Endothelial cell of umbilical vein (primary cell): ENCODE results near the gene SPACA4. TPM values are rescaled to one million over a fixed set of nuclear protein-coding genes. Genes with fewer than 3 reads are reported as not detected.

Experiments used
- BruUV-seq: library from RNA; stranded (reverse); fragments of 400-500 nt; replicated peaks from 2 replicates; lab custom pipeline; 2021; lab: Mats Ljungman, UMichigan
- CTCF ChIA-PET: fragments of 300-600, 350-600 bp; sonication (Branson Sonifier 250); formaldehyde crosslinking; loops from one replicate; lab custom pipeline; 2021; ENCODE audit warnings: antibody characterized with exemption, inconsistent platforms; lab: Charles Lee
- POLR2A ChIA-PET: fragments of 300-600, 350-600 bp; sonication (Branson Sonifier 250); formaldehyde crosslinking; loops from one replicate; lab custom pipeline; 2021; ENCODE audit warnings: antibody characterized with exemption, inconsistent platforms; lab: Charles Lee
- DNase-seq: peaks from one replicate; pipeline ENCODE4 v3.0.0-alpha.2; 2011; ENCODE audit warnings: low read depth, low spot score
- FAIRE-seq: peaks from 2 replicates; lab custom pipeline; 2011; peaks lifted over from hg19 to GRCh38; lab: Jason Lieb, UNC
- H2AFZ ChIP-seq: 2 replicates; pipeline ENCODE4 v1.6.0; 2012; ENCODE audit warnings: low read depth, low read length, control low read depth, inconsistent platforms
- H3K27ac ChIP-seq: 2 replicates; pipeline ENCODE4 v1.5.1; 2011; ENCODE audit warnings: low read depth, mild to moderate bottlenecking, control low read depth, low read length, moderate library complexity; ENCODE audit not compliant: insufficient read depth
- H3K27me3 ChIP-seq, 2 experiments: 2 replicates each; pipeline versions ENCODE4 v1.6.0 to v1.6.1; 2011; ENCODE audit warnings: low read length in 2 of 2, mixed read lengths in 1 of 2; ENCODE audit not compliant: control insufficient read depth in 2 of 2, insufficient read depth in 2 of 2
- H3K36me3 ChIP-seq, 2 experiments: 2 replicates in 1 of 2; 3 replicates in 1 of 2; pipeline ENCODE4 v1.5.1; 2011; ENCODE audit warnings: low read length in 2 of 2, mild to moderate bottlenecking in 1 of 2, moderate library complexity in 1 of 2; ENCODE audit not compliant: control insufficient read depth in 2 of 2, insufficient read depth in 2 of 2; ENCODE audit errors: extremely low read depth in 1 of 2
- H3K4me1 ChIP-seq: 3 replicates; pipeline ENCODE4 v1.5.1; 2011; ENCODE audit warnings: mild to moderate bottlenecking, low read length; ENCODE audit not compliant: control insufficient read depth, insufficient read depth; ENCODE audit errors: extremely low read depth
- H3K4me2 ChIP-seq: 2 replicates; pipeline ENCODE4 v1.6.1; 2011; ENCODE audit warnings: low read length, control low read depth, mixed read lengths; ENCODE audit not compliant: insufficient read depth
- H3K4me3 ChIP-seq, 3 experiments: fragments of 200-600 bp in 1 of 3; sonication (generic), shearing (Covaris generic) in 1 of 3; replicated peaks in 1 of 3; 2 replicates each; pipeline ENCODE4 v1.5.1; 2011 to 2016; ENCODE audit warnings: control low read depth in 3 of 3, low read length in 3 of 3, mild to moderate bottlenecking in 2 of 3, inconsistent platforms in 1 of 3, low read depth in 1 of 3, moderate library complexity in 1 of 3; ENCODE audit not compliant: insufficient read depth in 1 of 3
- H3K79me2 ChIP-seq: 2 replicates; pipeline ENCODE4 v1.6.0; 2012; ENCODE audit warnings: low read length, inconsistent platforms; ENCODE audit not compliant: control insufficient read depth, insufficient read depth
- H3K9ac ChIP-seq: replicated peaks from 2 replicates; pipeline ENCODE3; 2011; ENCODE audit warnings: low read length, control low read depth; ENCODE audit not compliant: insufficient read depth; ENCODE audit errors: extremely low read depth
- H3K9me1 ChIP-seq: replicated peaks from 3 replicates; pipeline ENCODE4 v1.6.0; 2011; ENCODE audit warnings: mild to moderate bottlenecking, low read length; ENCODE audit not compliant: control insufficient read depth, insufficient read depth; ENCODE audit errors: extremely low read depth
- H3K9me3 ChIP-seq: replicated peaks from 2 replicates; pipeline ENCODE4 v1.5.1; 2012; ENCODE audit warnings: low read length, inconsistent platforms; ENCODE audit not compliant: control insufficient read depth, insufficient read depth
- H4K20me1 ChIP-seq: replicated peaks from 2 replicates; pipeline ENCODE3; 2011; ENCODE audit warnings: mild to moderate bottlenecking, low read length; ENCODE audit not compliant: control insufficient read depth, insufficient read depth; ENCODE audit errors: extremely low read depth
- EZH2 ChIP-seq: IDR thresholded peaks from 2 replicates; pipeline ENCODE4 v1.6.1; 2012; ENCODE audit warnings: borderline replicate concordance, low read depth, mild to moderate bottlenecking, moderate library complexity, low read length, inconsistent platforms; ENCODE audit not compliant: severe bottlenecking
- FOS ChIP-seq: IDR thresholded peaks from 2 replicates; pipeline ENCODE4 v1.6.1; 2011; ENCODE audit warnings: mild to moderate bottlenecking, low read length, moderate library complexity, borderline replicate concordance; ENCODE audit not compliant: insufficient read depth
- GATA2 ChIP-seq: IDR thresholded peaks from 2 replicates; pipeline ENCODE4 v1.7.0; 2011; ENCODE audit warnings: low read depth, mild to moderate bottlenecking, moderate library complexity, mixed read lengths, low read length; ENCODE audit not compliant: insufficient read length, insufficient read depth
- JUN ChIP-seq: IDR thresholded peaks from 2 replicates; pipeline ENCODE4 v1.6.1; 2011; ENCODE audit warnings: borderline replicate concordance, low read depth; ENCODE audit not compliant: insufficient read length, insufficient read depth
- MYC ChIP-seq: IDR thresholded peaks from one replicate; pipeline ENCODE4 v1.6.1; 2011; ENCODE audit warnings: mild to moderate bottlenecking, low read depth, low read length
- POLR2A ChIP-seq: IDR thresholded peaks from 2 replicates; pipeline ENCODE4 v1.6.1; 2012; ENCODE audit warnings: low read depth, mild to moderate bottlenecking, control low read depth, low read length
- POLR2AphosphoS5 ChIP-seq: IDR thresholded peaks from 2 replicates; pipeline ENCODE4 v1.6.1; 2012; ENCODE audit warnings: low read depth, mild to moderate bottlenecking, control low read depth, low read length, moderate library complexity; ENCODE audit not compliant: insufficient read depth
- dilution Hi-C: fragments of 300-500 bp; cut with MboI; formaldehyde crosslinking; loops from one replicate; pipeline ENCODE4 v1.15.0; 2019; ENCODE audit warnings: low sequenced_read_pairs; ENCODE audit not compliant: extremely low pct_ligation_motif_present
- intact Hi-C: fragments of 100-400 bp; cut with micrococcal nuclease; formaldehyde crosslinking; loops from one replicate; pipeline ENCODE4 v1.10.0; 2022
- polyA plus RNA-seq, 4 experiments: library from polyadenylated mRNA; depleted of rRNA in 3 of 4; stranded (reverse) in 3 of 4; unstranded in 1 of 4; fragments of >200 nt; gene quantifications; 2 replicates each; pipeline versions ENCODE4 v1.2.1 to v1.2.3, GENCODE V29; 2011 to 2012; ENCODE audit warnings: missing spikeins in 1 of 4
- total RNA-seq: library from RNA; stranded (reverse); gene quantifications from 2 replicates; pipeline ENCODE4 v1.2.3, GENCODE V29; 2021
- TF ChIP-seq, protein P1 (sequence below), 2 donors: IDR thresholded peaks; 1 replicate in 1 of 2; 2 replicates in 1 of 2; pipeline ENCODE4 v1.5.1; 2011; ENCODE audit warnings: low read length in 2 of 2, mild to moderate bottlenecking in 2 of 2, moderate library complexity in 2 of 2, control low read depth in 1 of 2, inconsistent platforms in 1 of 2, low read depth in 1 of 2; ENCODE audit not compliant: insufficient read depth in 1 of 2; ENCODE audit errors: extremely low read depth in 1 of 2
- TF ChIP-seq, protein P2 (sequence below): IDR thresholded peaks from 2 replicates; pipeline ENCODE4 v1.6.1; 2011; ENCODE audit not compliant: insufficient read depth, insufficient read length

The SPACA4 gene
- total and polyA plus RNA-seq, 2 donors (not counting 3 experiments of a cell fraction or from before 2014, with no cell fraction given), result not detected

DNA sequence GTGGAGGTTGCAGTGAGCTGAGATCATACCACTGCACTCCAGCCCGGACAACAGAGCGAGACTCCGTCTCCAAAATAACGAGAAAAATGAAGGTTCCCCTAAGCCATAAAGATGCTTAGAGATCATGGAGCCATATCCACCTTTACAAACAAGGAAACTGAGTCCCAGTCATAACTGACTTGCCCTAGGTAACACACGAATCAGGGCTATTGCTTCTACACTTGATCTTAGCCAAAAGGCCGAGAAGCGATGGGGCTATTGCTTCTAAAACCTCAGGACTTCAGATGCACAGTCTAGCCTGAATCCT, 27.4 kb downstream of the SPACA4 start:
- Histone ChIP-seq H3K27ac (no peak overlapping the region), H3K4me3 (no peak overlapping the region), H3K27me3 (peaks cover 3 to 11% of the 10 kb centered on the region in 2 experiments), H3K9me3 (no peaks in the 10 kb centered on the region), H2AFZ (peak overlapping the region; percentile 36), H3K4me1 (peaks cover 39% of the 10 kb centered on the region), H3K36me3 (no peaks in the 10 kb centered on the region), H3K9ac (no peak overlapping the region), H4K20me1 (no peaks in the 10 kb centered on the region), H3K4me2 (peak overlapping the region; percentile 26), H3K9me1 (no peaks in the 10 kb centered on the region), H3K79me2 (no peaks in the 10 kb centered on the region)
- DNase-seq (no peak), FAIRE-seq (no peak)
- TF ChIP-seq POLR2A, result no peak
- TF ChIP-seq, protein P1, sequence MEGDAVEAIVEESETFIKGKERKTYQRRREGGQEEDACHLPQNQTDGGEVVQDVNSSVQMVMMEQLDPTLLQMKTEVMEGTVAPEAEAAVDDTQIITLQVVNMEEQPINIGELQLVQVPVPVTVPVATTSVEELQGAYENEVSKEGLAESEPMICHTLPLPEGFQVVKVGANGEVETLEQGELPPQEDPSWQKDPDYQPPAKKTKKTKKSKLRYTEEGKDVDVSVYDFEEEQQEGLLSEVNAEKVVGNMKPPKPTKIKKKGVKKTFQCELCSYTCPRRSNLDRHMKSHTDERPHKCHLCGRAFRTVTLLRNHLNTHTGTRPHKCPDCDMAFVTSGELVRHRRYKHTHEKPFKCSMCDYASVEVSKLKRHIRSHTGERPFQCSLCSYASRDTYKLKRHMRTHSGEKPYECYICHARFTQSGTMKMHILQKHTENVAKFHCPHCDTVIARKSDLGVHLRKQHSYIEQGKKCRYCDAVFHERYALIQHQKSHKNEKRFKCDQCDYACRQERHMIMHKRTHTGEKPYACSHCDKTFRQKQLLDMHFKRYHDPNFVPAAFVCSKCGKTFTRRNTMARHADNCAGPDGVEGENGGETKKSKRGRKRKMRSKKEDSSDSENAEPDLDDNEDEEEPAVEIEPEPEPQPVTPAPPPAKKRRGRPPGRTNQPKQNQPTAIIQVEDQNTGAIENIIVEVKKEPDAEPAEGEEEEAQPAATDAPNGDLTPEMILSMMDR (IDR thresholded peaks at IDR 0.05; ENCODE audit: extremely low read depth in 1 of 2, insufficient read depth in 1 of 2, low read depth in 1 of 2, low read length in 2 of 2), result no peak
- TF ChIP-seq MYC, result no peak
- TF ChIP-seq FOS, result no peak
- TF ChIP-seq JUN, result no peak
- TF ChIP-seq, protein P2, sequence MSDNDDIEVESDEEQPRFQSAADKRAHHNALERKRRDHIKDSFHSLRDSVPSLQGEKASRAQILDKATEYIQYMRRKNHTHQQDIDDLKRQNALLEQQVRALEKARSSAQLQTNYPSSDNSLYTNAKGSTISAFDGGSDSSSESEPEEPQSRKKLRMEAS, result no peak
- TF ChIP-seq POLR2AphosphoS5, result no peak
- TF ChIP-seq EZH2, result no peak
- TF ChIP-seq GATA2, result no peak
- BruUV-seq, result no TSS peak
- POLR2A ChIA-PET, result interaction anchor here (0.9 kb wide), 1 partner anchor 15 kb away, joined by 4 read pairs; the partner anchor contains the start of genes RPL18 and SPHK2
- CTCF ChIA-PET, result interaction anchor here (1.0 kb wide), 1 partner anchor 12 kb away, joined by 3 read pairs; the partner anchor contains the start of gene CA11
- intact Hi-C loops, result loop anchor here (10.0 kb wide), 1 partner anchor 361 kb away; the partner anchor contains the start of genes GYS1 and RUVBL2
- dilution Hi-C loops, result no loop called here
